SK-N-MC (cell line): ENCODE results near the gene ULK4.

Experiments used
- DNase-seq: peaks from one replicate; pipeline ENCODE4 v3.0.0-alpha.2; 2011; ENCODE audit warnings: low read depth, low spot score
- H3K27ac ChIP-seq: fragments of 200-600 bp; sonication (generic); 2 replicates; pipeline ENCODE4 v1.5.1; 2016; ENCODE audit warnings: mixed run types
- H3K36me3 ChIP-seq: fragments of 200-600 bp; sonication (generic); 2 replicates; pipeline ENCODE4 v1.6.1; 2017; ENCODE audit warnings: antibody characterized with exemption, low read length, mixed read lengths; ENCODE audit not compliant: insufficient read depth
- H3K4me3 ChIP-seq: fragments of 200-600 bp; sonication (generic); 2 replicates; pipeline ENCODE4 v1.5.1; 2016
- H3K9ac ChIP-seq: fragments of 200-600 bp; sonication (generic); 2 replicates; pipeline ENCODE4 v1.8.0; 2017; ENCODE audit warnings: mixed run types, mixed read lengths; ENCODE audit not compliant: insufficient read length
- H3K9me3 ChIP-seq: fragments of 200-600 bp; sonication (generic); 2 replicates; pipeline ENCODE4 v1.6.1; 2017; ENCODE audit warnings: low read depth, mild to moderate bottlenecking, antibody characterized with exemption, low read length, moderate library complexity, mixed read lengths
- EZH2 ChIP-seq: fragments of 200-600 bp; sonication (generic); IDR thresholded peaks from one replicate; pipeline ENCODE4 v1.6.1; 2017; ENCODE audit warnings: antibody characterized with exemption
- FOXP2 ChIP-seq: optimal IDR thresholded peaks from 2 replicates; pipeline ENCODE3; 2011; ENCODE audit warnings: mild to moderate bottlenecking, moderate library complexity; ENCODE audit not compliant: insufficient read depth; ENCODE audit errors: extremely low read length, control extremely low read depth
- POLR2AphosphoS5 ChIP-seq: IDR thresholded peaks from 2 replicates; pipeline ENCODE4 v1.6.1; 2012; ENCODE audit warnings: mild to moderate bottlenecking, low read depth, low read length, borderline replicate concordance

ULK4 gene

DNA sequence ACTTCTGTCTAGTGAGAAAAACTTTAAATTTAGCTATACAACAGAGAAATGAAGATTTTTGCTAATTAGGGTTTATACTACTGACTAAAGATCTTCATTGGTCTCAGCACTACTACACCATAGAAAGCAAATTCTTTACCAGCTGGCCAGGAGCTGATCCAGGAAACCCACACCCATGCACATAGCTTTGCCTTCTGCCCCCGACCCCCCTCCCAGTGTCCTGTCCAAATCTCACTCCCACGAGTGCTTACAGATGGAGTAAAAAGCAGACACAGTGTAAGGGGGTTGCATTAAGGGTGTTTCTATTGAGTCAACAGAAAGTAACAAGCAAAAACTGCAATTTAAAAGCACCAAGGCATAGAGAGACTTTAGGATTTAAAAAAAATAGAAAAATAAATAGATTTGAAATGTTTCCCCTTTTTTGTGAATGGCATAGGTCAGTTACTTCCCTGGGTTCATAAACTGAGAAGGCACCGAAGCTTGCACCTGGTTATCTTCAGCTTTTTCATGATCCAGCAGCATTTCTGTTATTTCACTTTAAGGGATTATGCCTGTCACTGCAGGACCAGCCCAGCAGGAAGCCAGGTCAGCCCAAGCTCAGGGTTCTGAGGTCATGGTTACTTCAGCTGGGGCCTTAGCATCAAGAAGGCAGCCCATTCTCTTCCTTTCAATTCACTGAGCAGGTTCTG is 638.3 kb downstream of the ULK4 start:
- no peak for DNase-seq
- no peak overlapping the region for H3K27ac ChIP-seq
- TF ChIP-seq POLR2AphosphoS5 = no peak
- TF ChIP-seq FOXP2 = no peak
- H3K9ac ChIP-seq = no peak overlapping the region
- H3K4me3 ChIP-seq = no peak overlapping the region
- no peaks in the 10 kb centered on the region for H3K9me3 ChIP-seq
- H3K36me3 ChIP-seq = no peaks in the 10 kb centered on the region

DNA sequence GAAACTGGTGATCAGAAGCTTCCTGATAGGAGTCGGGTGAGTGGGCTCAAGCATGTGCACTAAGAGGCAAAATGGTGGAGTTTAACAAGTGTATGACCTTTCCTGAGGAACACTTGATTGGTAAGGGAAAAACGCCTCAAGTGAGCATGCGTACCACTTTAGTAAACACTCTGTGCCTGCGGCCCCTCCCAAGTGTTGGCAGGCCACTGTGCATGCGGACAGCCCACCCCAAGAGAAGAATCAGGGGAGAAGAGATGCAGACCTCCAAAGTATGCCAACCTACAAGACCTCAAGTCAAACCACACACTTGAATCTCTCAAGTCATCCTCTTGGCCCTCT is 640.3 kb downstream of the ULK4 start:
- Histone ChIP-seq H3K9ac (no peak overlapping the region), H3K36me3 (no peaks in the 10 kb centered on the region), H3K27ac (no peak overlapping the region), H3K9me3 (no peaks in the 10 kb centered on the region), H3K4me3 (no peak overlapping the region)
- no peak for TF ChIP-seq EZH2
- no peak for TF ChIP-seq POLR2AphosphoS5
- no peak for TF ChIP-seq FOXP2
- DNase-seq = no peak

DNA sequence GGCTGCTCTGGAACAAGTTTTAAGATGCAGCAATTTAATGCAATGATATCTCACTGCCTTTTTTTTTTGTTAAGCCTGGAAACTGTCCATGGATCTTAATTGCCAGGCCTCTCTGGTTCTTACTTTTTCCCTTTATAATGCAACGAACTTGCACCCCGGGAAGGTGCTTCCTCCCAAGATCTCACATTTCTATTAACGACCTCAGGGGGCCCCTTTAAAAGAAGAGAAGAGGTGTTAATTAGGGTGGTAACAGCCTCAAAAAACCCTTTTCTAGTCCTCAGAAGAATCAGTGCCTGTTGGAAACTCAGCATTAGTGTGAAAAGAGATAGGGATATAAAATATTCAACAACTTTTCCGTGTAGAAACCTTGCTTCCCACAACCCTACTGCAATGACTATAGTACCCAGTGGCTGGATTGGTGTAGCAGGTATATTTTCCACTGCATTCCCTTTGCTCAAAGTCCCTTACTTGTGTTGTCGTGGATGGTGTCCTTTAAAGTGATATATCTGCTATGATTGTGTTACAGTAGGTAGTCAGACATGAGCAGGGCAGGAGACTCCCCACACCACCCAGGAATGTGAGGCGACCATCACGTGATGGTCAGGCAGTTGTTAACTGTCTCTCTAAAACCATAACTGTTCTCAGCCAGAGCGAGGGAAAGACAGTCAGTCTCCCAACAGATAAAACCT is 640.8 kb downstream of the ULK4 start:
- Histone ChIP-seq H3K27ac (no peak overlapping the region), H3K4me3 (no peak overlapping the region)

DNA sequence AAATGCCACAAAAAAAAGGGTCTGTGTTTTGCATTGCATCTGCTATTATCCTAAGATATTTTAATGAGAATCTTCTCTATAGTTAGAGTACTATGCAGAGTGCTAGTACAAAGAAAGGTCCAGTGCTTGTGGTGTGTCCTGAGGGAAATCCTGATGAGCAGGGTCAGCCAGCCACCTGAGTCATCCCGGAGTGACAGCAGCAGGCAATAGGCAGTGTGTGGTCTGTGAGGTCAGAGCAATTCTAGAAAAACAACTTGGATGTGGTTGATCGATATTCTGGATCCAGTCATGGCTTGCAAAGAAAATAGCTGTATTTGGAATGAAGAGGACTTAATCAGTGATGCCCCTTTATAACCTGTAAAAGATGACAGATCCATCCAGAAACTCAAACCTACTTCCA is 643.4 kb downstream of the ULK4 start:
- Histone ChIP-seq H3K4me3 (no peak overlapping the region), H3K9ac (no peak overlapping the region), H3K27ac (no peak overlapping the region), H3K9me3 (no peaks in the 10 kb centered on the region), H3K36me3 (no peaks in the 10 kb centered on the region)
- DNase-seq = no peak
- no peak for TF ChIP-seq FOXP2

More for the DNA sequence above, 640.8 kb downstream of the ULK4 start:
- Histone ChIP-seq H3K9ac (no peak overlapping the region), H3K9me3 (no peaks in the 10 kb centered on the region), H3K36me3 (no peaks in the 10 kb centered on the region)
- DNase-seq = no peak
- no peak for TF ChIP-seq EZH2
- TF ChIP-seq FOXP2 = no peak
- TF ChIP-seq POLR2AphosphoS5 = no peak

DNA sequence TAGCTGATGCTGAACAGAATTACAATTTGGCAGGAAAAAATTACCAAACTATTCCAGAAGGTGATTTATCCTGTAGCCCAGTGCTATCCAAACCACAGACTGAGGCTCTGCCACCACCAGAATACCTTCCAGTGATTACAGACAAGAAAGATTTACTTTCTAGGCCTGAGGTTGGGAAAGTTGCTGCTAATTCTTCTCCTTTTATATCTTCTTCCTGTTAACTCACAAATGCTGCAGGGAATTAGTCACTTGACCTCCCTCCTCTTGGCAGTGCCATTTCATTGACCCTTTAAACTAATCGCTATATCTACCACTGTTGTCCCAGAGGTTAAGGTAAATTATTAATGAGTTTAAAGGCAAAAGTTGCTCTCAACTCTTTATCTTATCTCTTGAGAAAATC is 644.2 kb downstream of the ULK4 start:
- TF ChIP-seq POLR2AphosphoS5 = no peak
- no peak for TF ChIP-seq FOXP2
- no peak for TF ChIP-seq EZH2
- Histone ChIP-seq H3K9ac (no peak overlapping the region), H3K27ac (no peak overlapping the region), H3K9me3 (no peaks in the 10 kb centered on the region), H3K36me3 (no peaks in the 10 kb centered on the region), H3K4me3 (no peak overlapping the region)
- DNase-seq = no peak

DNA sequence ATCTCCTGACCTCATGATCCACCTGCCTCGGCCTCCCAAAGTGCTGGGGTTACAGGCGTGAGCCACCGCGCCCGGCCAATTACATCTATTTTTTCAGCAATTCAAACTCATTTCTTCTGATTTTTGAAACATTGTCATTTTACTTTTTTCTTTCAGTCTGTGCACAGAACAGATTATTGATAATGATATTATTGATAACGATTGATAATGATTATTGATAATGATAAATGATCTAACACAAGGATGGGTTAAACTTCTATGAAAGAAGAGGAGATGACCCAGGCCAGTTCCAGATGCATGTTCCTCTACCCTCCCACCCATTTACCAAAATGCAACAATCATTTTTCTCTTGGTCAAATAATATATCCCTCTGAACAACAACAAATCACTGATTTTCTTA is 644.6 kb downstream of the ULK4 start:
- Histone ChIP-seq H3K27ac (no peak overlapping the region), H3K36me3 (no peaks in the 10 kb centered on the region), H3K4me3 (no peak overlapping the region), H3K9me3 (no peaks in the 10 kb centered on the region), H3K9ac (no peak overlapping the region)
- no peak for DNase-seq
- TF ChIP-seq EZH2 = no peak
- TF ChIP-seq POLR2AphosphoS5 = no peak
- TF ChIP-seq FOXP2 = no peak

DNA sequence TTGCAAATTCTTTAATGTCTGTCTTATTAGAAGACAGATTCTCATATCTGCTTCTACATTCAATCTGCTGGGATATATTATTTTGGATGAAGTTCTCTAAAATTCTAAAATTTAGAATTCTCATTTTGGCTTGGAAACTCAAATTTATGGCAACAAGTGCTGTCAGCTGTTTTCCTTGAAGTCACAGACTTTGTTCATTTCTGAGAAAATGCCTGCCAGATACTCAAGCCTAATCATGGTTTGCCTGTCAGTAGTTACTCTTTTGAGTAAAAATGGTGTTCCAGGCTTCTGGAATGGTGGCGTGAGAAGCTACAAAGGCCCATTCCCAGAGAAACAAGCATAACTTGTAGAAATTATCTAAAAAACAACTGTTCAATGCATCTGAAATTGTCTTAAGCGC is 646.8 kb downstream of the ULK4 start:
- Histone ChIP-seq H3K27ac (no peak overlapping the region), H3K36me3 (no peaks in the 10 kb centered on the region), H3K9me3 (no peaks in the 10 kb centered on the region), H3K4me3 (no peak overlapping the region), H3K9ac (no peak overlapping the region)
- no peak for DNase-seq
- TF ChIP-seq EZH2 (no peak), FOXP2 (no peak), POLR2AphosphoS5 (no peak)

DNA sequence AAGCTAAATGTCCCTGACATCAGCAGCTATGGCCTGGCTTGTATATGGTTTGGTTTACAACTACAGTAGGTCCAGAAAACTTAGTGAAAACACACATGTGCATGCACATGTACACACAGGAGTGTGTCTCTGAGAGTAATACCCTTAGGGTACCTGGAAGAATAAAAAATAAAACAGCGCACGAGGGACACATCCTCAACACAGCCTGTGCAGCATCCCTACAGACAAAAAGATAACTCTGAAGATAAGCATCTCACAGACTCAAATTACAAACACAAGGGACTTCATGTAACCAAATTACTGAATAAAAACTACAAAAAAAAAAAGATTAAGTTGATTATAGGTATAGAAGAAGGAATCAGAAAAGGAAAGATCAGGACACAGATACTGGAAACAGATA is 653.8 kb downstream of the ULK4 start:
- no peak overlapping the region for H3K27ac ChIP-seq
- H3K36me3 ChIP-seq = no peaks in the 10 kb centered on the region
- TF ChIP-seq POLR2AphosphoS5 = no peak
- TF ChIP-seq EZH2 = no peak
- TF ChIP-seq FOXP2 = no peak
- H3K9me3 ChIP-seq = no peaks in the 10 kb centered on the region
- no peak overlapping the region for H3K9ac ChIP-seq
- no peak for DNase-seq
- no peak overlapping the region for H3K4me3 ChIP-seq

DNA sequence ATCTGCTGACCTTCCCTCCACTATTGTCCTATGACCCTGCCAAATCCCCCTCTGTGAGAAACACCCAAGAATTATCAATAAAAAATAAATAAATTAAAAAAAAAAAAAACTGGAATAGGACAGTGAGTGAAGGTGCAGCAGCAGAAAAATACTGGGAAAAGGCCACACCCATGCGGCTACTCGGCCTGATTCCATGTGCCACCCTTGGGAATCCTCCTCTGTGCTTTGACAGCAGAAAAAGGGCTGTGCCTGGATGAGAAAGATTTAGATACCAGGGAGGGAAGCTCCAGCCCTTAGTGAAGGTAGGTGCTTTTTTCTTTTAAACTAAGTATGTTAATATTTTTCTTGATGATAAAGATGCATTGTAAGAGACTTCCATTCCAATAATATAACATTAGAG is 654.8 kb downstream of the ULK4 start:
- H3K4me3 ChIP-seq = no peak overlapping the region
- H3K36me3 ChIP-seq = no peaks in the 10 kb centered on the region
- DNase-seq = no peak
- no peak overlapping the region for H3K9ac ChIP-seq
- H3K27ac ChIP-seq = no peak overlapping the region
- TF ChIP-seq FOXP2 = no peak
- TF ChIP-seq POLR2AphosphoS5 = no peak
- TF ChIP-seq EZH2 = no peak
- no peaks in the 10 kb centered on the region for H3K9me3 ChIP-seq
